DMS79 treated with DMSO at 0.1 percent for 48 hours (cell line): Measurements from ENCODE around the gene SNTG2.

Experiments used
- DNase-seq: peaks from one replicate; lab custom pipeline; 2025; lab: John Stamatoyannopoulos, UW

Gene SNTG2

DNA sequence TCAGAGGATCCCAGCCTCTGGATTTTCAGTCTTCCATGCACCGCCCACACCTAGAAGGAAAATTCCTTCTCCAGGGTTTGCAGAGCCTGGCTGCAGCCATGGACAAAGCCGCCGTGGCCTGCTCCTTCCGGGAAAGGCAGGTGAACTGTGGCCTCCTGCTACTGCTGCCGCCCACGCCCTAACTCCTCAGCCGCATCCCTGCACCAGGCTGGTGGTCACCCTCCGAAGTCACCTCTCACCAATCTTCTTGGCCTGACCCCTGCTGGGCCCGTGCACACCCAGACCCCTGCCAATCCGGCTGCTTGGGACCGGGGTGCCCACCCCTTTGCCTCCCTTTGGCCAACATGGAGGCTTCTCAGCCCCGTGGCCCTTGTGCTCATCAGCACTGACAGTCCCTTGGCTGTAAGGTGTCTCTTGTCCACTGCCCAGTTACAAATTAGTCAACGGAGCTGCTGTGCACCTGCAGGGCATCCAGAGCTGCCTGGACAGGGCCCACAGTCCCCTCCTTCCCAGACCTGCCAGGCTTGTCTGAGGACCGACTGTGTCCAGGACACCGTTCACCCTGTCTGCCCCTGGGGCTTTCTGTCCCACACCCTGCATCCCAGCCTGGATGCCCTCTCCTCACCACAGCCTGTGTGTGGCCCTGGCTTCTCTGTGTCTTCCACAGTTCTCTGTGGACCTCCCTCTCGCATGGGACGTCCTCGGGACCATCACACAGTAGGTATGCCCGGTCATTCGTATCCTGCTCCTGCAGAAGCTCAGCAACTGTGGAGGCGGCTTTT is 332.6 kb downstream of the SNTG2 start:
- no peak for DNase-seq

- DNase-seq, result no peak
Measured at GRCh38 chr2:1283871-1284270, 333.2 kb downstream of the SNTG2 start.

DNA sequence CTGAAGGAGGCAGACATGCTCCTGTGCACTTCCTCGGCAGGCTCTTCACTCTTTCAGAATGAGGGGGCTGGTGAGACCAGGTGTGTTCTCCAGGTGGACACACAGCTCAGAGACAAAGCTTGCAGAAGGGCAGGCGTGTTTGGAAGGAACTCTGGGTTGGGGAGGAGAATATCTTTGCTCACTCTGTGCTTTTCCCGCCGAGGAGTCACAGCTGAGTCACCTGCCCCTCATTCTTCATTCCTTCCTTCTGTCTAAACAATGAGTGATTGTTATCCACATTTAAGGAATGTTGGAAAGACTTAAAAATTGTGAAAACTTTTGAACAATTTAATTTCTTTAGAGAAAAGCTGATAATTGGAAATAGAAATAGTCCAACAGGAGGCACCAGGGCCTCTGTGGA is 336.3 kb downstream of the SNTG2 start:
- DNase-seq, result no peak

- no peak for DNase-seq
Measured at GRCh38 chr2:1287427-1287826, 336.8 kb downstream of the SNTG2 start.

DNA sequence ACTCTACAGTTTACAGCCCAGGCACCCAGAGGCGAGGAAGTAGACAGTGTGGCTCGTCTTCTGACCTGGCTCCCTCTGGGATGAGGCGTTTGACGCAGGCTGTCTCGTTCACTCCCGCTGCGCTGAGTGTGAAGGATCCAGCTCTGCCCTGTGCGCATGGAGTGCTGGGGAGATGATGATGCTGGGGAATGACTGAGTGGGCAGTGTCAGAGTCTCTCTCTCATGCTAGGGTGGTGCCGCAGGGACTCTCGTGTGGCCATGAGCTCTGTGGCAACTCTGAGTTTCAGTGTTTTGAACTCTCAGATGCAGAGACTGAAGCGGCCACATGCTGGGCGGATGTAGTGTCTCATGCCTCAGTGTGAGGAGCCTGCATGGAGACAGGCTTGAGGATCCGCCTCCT is 344.3 kb downstream of the SNTG2 start:
- DNase-seq, result no peak

- DNase-seq, result no peak
Measured at GRCh38 chr2:1295740-1296139, 345.1 kb downstream of the SNTG2 start.

DNA sequence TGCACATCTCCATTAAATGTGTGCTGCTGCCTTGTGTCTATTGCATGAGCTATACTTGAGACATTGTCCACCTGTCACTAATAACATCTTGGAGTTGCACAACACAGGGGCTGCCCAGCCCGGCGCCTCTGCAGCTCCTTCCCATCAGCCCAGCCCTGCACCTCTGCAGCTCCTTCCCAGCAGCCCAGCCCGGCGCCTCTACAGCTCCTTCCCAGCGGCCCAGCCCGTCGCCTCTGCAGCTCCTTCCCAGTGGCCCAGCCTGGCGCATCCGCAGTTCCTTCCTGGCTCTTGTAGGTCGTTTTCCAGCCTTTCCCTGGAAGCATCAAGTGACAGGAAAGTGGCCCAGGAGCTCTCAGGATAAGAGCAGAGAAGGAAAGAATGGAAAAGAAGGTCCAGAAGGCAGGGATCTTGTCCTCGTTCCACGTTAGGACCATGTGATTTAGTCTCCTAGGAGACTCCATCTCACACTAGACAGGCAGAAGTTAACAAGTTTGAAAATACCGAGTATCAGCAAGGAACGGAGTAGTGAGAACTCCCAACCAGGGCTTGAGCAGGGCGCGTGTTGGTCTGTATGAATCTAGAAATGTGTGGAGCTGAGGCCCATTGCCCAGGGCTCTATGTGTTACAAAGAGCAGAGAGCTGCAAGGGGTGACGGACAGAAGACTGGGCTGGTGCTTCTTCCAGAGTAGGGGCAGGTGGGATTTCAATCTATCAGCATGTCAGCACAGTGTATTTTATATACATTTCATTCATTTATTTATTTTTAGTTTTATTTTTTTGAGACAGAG is 346.9 kb downstream of the SNTG2 start:
- DNase-seq, result no peak

GRCh38 chr2:1299043-1299442 is 348.4 kb downstream of the SNTG2 start:
- no peak for DNase-seq

- no peak for DNase-seq
Measured at GRCh38 chr2:1300284-1300683, 349.6 kb downstream of the SNTG2 start.

- no peak for DNase-seq
Measured at GRCh38 chr2:1301056-1301455, 350.4 kb downstream of the SNTG2 start.

- no peak for DNase-seq
Measured at GRCh38 chr2:1305342-1306013, 354.8 kb downstream of the SNTG2 start.

- DNase-seq, result no peak
Measured at GRCh38 chr2:1306014-1306686, 355.5 kb downstream of the SNTG2 start.

DNA sequence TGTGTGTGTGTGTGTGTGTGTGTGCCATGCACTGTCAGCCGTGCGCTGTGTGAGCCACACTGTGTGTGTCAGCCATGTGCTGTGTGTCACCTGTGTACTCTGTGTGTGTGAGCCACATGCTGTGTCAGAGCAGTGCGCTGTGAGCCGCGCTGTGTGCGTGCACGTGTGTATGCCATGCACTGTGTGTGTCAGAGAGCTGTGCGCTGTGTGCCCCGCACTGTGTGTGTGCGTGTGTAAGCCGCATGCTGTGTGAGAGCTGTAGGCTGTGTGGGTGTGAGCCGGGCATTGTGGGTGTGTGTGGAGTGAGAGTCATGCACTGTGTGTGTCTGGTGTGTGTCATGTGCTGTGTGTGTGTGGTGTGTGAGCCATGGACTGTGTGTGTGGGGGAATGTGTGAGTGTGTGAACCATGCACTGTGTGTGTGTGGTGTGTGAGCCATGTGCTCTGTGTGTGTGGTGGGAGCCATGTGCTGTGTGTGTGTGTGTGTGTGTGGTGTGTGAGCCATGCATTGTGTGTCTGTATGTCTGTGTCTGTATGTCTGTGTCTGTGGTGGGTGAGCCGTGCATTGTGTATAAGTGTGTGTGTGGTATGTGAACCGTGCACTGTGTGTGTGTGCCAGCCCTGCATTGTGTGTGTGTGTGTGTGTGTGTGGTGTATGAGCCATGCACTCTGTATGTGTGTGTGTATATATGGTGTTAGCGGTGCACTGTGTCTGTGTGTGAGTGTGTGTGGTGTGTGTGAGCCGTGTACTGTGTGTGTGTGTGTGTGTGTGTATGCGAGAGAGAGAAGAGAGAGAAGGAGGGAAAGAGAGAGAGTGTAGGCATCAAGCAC is 356.3 kb downstream of the SNTG2 start:
- no peak for DNase-seq

GRCh38 chr2:1307670-1308069 is 357.0 kb downstream of the SNTG2 start:
- no peak for DNase-seq

- DNase-seq, result no peak
Measured at GRCh38 chr2:1308678-1309077, 358.0 kb downstream of the SNTG2 start.

DNA sequence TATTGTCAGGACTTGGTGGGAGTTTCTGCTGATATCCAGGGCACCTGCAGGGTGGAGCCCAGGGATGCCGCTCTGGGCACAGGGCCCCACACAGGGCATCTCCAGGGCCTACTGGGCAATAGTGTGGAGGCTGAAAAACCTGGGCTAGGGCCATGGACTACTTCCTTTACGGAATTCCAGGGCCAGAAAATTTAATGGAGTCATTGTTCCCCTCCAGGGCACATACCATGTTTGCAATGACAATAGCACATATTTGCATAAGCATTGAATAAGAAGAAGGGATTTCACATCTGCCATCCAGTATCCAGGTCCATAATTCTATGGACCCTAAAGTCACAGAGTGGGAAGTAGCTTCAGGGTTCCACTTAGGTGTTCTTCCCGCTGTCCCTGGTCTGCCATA is 358.9 kb downstream of the SNTG2 start:
- DNase-seq, result no peak

DNA sequence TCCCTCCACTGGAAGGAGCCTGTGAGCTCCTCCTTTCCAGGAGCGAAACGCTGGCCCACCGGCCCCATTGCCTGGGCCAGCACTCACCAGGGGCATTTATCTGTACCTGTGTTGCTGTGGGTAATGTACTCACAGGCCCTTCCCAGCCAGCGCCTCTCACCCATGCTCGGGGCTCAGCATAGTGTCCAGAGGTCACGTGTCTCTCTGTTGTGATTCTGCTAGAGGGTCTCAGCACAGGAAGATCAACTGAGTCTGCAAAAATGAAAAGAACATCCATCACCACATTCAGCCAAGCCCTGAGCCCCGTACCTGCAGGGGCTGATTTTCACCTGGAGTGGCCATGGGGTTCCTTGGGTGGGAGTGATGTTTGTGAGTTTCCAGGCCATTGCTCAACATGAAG is 359.6 kb downstream of the SNTG2 start:
- no peak for DNase-seq

- DNase-seq, result no peak
Measured at GRCh38 chr2:1310866-1311265, 360.2 kb downstream of the SNTG2 start.

GRCh38 chr2:1313240-1313924 is 362.7 kb downstream of the SNTG2 start:
- DNase-seq, result no peak

- no peak for DNase-seq
Measured at GRCh38 chr2:1314254-1314653, 363.6 kb downstream of the SNTG2 start.
